SU-DHL-6 (cell line): ENCODE data around the gene FUT9.

Experiments
- CTCF ChIP-seq: fragments of 200-600 bp; sonication (generic); IDR thresholded peaks from one replicate; pipeline ENCODE4 v1.5.1; 2017; ENCODE audit warnings: antibody characterized with exemption, mild to moderate bottlenecking, low read length, moderate library complexity; ENCODE audit not compliant: insufficient read depth, poor library complexity, severe bottlenecking
- EZH2phosphoT487 ChIP-seq: fragments of 200-600 bp; sonication (generic), shearing (Covaris generic); conservative IDR thresholded peaks from 2 replicates; pipeline ENCODE4 v1.6.1; 2018; ENCODE audit warnings: mild to moderate bottlenecking, antibody characterized with exemption, low read length, moderate library complexity, mixed read lengths

- TF ChIP-seq EZH2phosphoT487 (no peak), CTCF (no peak)
These were observed 134.7 kb downstream of the FUT9 start for GRCh38 chr6:96150431-96150830.
